A673 (cell line): ENCODE results near the gene TBC1D24. TPM values are rescaled to one million over a fixed set of nuclear protein-coding genes. Genes with fewer than 3 reads are reported as not detected.

Experiments used
- BruUV-seq: library from RNA; stranded (reverse); fragments of 400-500 nt; replicated peaks from 2 replicates; lab custom pipeline; 2021; lab: Mats Ljungman, UMichigan
- CTCF ChIA-PET: fragments of 300-600 bp; sonication (Branson Sonifier 250); formaldehyde crosslinking; loops from one replicate; lab custom pipeline; 2022; ENCODE audit warnings: antibody characterized with exemption; lab: Charles Lee
- POLR2A ChIA-PET: fragments of 300-600 bp; sonication (Branson Sonifier 250); formaldehyde crosslinking; loops from one replicate; lab custom pipeline; 2022; ENCODE audit warnings: antibody characterized with exemption; ENCODE audit not compliant: low non-redundant PET; lab: Charles Lee
- DNase-seq: peaks from one replicate; pipeline ENCODE4 v3.0.0-alpha.2; 2015; ENCODE audit warnings: low spot score
- H3K27ac ChIP-seq: fragments of 200-600 bp; sonication (generic); 2 replicates; pipeline ENCODE4 v1.5.1; 2016; ENCODE audit warnings: mixed run types, low read depth, mild to moderate bottlenecking, mixed read lengths, antibody characterized with exemption, low read length; ENCODE audit not compliant: poor library complexity, severe bottlenecking
- H3K27me3 ChIP-seq: fragments of 200-600 bp; sonication (generic); replicated peaks from 2 replicates; pipeline ENCODE4 v1.6.1; 2017; ENCODE audit warnings: mixed run types, low read depth, mild to moderate bottlenecking, mixed read lengths, antibody characterized with exemption, low read length; ENCODE audit not compliant: insufficient read depth, poor library complexity
- H3K36me3 ChIP-seq: fragments of 200-600 bp; sonication (generic); 2 replicates; pipeline ENCODE4 v1.6.1; 2016; ENCODE audit warnings: mixed run types, mild to moderate bottlenecking, mixed read lengths, antibody characterized with exemption, low read length; ENCODE audit not compliant: insufficient read depth, poor library complexity, severe bottlenecking
- H3K4me1 ChIP-seq: fragments of 200-600 bp; sonication (generic); 2 replicates; pipeline ENCODE4 v1.6.1; 2017; ENCODE audit warnings: mixed run types, mild to moderate bottlenecking, mixed read lengths, antibody characterized with exemption, low read length; ENCODE audit not compliant: insufficient read depth, poor library complexity, severe bottlenecking
- H3K4me3 ChIP-seq: fragments of 200-600 bp; sonication (generic); 2 replicates; pipeline ENCODE4 v1.5.1; 2016; ENCODE audit warnings: low read depth, mixed run types, mild to moderate bottlenecking, mixed read lengths, low read length; ENCODE audit not compliant: poor library complexity, severe bottlenecking
- H3K9me3 ChIP-seq: fragments of 200-600 bp; sonication (generic); 2 replicates; pipeline ENCODE4 v1.6.1; 2016; ENCODE audit warnings: mixed run types, low read depth, mild to moderate bottlenecking, mixed read lengths, antibody characterized with exemption, low read length; ENCODE audit not compliant: poor library complexity, severe bottlenecking
- EZH2 ChIP-seq: fragments of 200-600 bp; sonication (generic); IDR thresholded peaks from 2 replicates; pipeline ENCODE4 v1.6.1; 2017; ENCODE audit warnings: borderline replicate concordance, low read depth, mild to moderate bottlenecking, mixed read lengths, antibody characterized with exemption, low read length; ENCODE audit not compliant: poor library complexity, severe bottlenecking
- intact Hi-C: fragments of 100-400 bp; cut with micrococcal nuclease; formaldehyde crosslinking; loops from one replicate; pipeline ENCODE4 v1.10.0; 2022; ENCODE audit not compliant: unreplicated experiment
- total RNA-seq: library from RNA; stranded (reverse); gene quantifications from 2 replicates; pipeline ENCODE4 v1.2.3, GENCODE V29; 2021
- TF ChIP-seq, protein P1 (sequence below): fragments of 300-800, 200-600 bp; sonication (generic); conservative IDR thresholded peaks from 2 replicates; pipeline ENCODE4 v1.5.1; 2017; ENCODE audit warnings: low read depth, mild to moderate bottlenecking, antibody characterized with exemption, low read length, moderate library complexity, mixed read lengths

TBC1D24 gene
- total RNA-seq, 1 experiment from 2014 or later: 24.2 TPM

- no peak for TF ChIP-seq EZH2
- TF ChIP-seq, protein P1, sequence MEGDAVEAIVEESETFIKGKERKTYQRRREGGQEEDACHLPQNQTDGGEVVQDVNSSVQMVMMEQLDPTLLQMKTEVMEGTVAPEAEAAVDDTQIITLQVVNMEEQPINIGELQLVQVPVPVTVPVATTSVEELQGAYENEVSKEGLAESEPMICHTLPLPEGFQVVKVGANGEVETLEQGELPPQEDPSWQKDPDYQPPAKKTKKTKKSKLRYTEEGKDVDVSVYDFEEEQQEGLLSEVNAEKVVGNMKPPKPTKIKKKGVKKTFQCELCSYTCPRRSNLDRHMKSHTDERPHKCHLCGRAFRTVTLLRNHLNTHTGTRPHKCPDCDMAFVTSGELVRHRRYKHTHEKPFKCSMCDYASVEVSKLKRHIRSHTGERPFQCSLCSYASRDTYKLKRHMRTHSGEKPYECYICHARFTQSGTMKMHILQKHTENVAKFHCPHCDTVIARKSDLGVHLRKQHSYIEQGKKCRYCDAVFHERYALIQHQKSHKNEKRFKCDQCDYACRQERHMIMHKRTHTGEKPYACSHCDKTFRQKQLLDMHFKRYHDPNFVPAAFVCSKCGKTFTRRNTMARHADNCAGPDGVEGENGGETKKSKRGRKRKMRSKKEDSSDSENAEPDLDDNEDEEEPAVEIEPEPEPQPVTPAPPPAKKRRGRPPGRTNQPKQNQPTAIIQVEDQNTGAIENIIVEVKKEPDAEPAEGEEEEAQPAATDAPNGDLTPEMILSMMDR: no peak
- H3K27ac ChIP-seq: peak overlapping the region; percentile 97
These were observed 6.1 kb upstream of the TBC1D24 start for GRCh38 chr16:2468725-2469398.

DNA sequence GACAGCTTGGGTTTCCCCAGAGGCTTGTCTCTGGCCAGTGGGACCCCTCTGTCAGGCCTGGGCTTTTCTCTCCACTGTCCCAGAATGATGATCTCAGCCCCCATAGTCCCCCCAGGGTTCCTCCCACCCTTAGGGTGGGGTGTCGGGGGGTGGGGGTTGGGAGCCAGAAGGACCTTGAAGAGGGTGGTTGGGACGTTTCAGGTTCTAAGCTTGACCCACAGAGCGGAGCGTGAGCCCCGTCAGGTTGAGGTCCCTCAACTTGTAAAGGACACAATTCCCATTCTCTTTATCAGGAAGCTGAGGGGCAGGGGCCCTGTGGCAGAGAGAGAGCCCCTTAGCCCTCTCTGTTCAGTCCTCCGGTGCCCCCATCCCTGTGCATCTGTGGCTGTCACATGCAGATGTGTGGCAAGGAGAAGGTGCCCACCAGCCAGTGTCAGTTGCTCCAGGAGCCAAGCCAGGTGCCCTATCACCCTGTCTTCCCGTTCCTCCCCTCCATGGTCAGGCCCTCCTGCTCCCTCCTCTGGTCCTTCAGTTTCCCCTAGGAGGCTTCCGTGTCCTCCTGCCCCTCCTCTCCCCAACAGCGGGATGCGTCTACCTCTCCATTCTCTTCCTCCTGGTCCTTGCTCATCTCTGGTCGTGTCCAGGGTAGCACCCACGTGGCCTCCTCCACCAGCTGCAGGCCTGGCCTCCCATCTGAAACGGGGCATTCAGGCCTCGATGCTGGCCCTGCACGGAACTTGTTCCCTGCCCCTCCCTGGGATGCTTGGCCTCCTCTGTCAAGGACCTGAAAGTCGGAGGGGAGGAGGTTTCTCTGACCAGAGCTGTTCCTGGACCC lies 5.3 kb upstream of the TBC1D24 start:
- TF ChIP-seq EZH2: no peak
- TF ChIP-seq, protein P1: no peak
- BruUV-seq: no TSS peak
- Histone ChIP-seq H3K9me3 (no peaks in the 10 kb centered on the region), H3K27me3 (no peaks in the 10 kb centered on the region), H3K4me3 (no peak overlapping the region), H3K36me3 (no peaks in the 10 kb centered on the region), H3K27ac (peak overlapping the region; percentile 97), H3K4me1 (peaks cover 63% of the 10 kb centered on the region)
- no peak for DNase-seq
- intact Hi-C loops: no loop called here
- CTCF ChIA-PET: no interaction called here
- POLR2A ChIA-PET: no interaction called here

More at GRCh38 chr16:2468725-2469398, 6.1 kb upstream of the TBC1D24 start:
- CTCF ChIA-PET: interaction anchor here (0.7 kb wide), 1 partner anchor 45 kb away, joined by 7 read pairs; the partner anchor contains the start of gene ATP6V0C
- no peaks in the 10 kb centered on the region for H3K27me3 ChIP-seq
- BruUV-seq: no TSS peak
- H3K9me3 ChIP-seq: no peaks in the 10 kb centered on the region
- peak overlapping the region; percentile 48 for H3K4me3 ChIP-seq
- peaks cover 63% of the 10 kb centered on the region for H3K4me1 ChIP-seq
- intact Hi-C loops: no loop called here
- POLR2A ChIA-PET: interaction anchor here (0.5 to 0.7 kb wide), 5 partner anchors 18 to 486 kb away, joined by 4 to 18 read pairs (median 11); no protein-coding TSS in a partner anchor
- DNase-seq: peak; percentile 65
- H3K36me3 ChIP-seq: no peaks in the 10 kb centered on the region

- Histone ChIP-seq H3K4me1 (peaks cover 63% of the 10 kb centered on the region), H3K9me3 (no peaks in the 10 kb centered on the region), H3K36me3 (no peaks in the 10 kb centered on the region), H3K27ac (peak overlapping the region; percentile 97), H3K4me3 (no peak overlapping the region), H3K27me3 (no peaks in the 10 kb centered on the region)
- no peak for DNase-seq
- ChIA-PET POLR2A (no interaction called here), CTCF (no interaction called here)
- TF ChIP-seq, protein P1: no peak
- TF ChIP-seq EZH2: no peak
- intact Hi-C loops: no loop called here
- no TSS peak for BruUV-seq
These were observed 4.7 kb upstream of the TBC1D24 start for GRCh38 chr16:2470234-2470601.
